ENCODE data around the gene SSU72.
A peak's percentile ranks its signal among the peaks of the same experiment; 100 is the strongest.

DNA sequence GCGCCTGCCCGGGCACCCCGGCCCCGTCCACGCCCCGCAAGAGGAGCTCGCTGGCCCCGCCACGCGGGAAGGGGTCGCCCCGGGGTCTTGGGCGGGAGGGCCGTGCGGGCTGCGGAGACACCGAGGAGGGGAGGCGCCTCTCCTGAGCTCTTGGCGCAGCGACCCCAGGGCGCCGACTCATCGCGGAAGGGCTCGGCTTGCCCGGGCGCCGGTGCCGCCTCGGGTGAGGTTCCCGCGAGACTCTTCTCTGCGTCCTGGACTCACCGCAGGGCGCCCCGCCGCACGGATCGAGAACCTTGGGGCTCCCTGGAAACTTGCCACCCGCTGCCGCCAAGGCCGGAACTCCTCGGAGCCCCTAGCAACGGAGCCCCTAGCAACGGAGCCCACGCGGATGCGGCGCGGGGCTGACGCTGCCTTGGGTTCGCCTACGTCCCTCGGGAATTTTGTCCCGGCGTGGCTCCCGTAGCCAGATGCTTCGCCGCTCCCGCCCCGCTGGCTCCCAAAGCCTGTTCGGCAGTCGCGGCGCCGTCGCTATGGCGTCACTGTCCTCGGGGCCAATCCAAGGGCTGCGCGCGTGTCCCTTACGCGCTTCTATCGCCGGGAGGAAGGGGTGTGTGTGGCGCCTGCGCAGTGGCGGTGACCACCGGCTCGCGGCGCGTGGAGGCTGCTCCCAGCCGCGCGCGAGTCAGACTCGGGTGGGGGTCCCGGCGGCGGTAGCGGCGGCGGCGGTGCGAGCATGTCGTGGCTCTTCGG, 63.0 kb downstream of the SSU72 start, which contains the start of gene ATAD3A:
- TF ChIP-seq CTCF (IDR thresholded peaks at IDR 0.05) (peak in 1 of 6 experiments; percentile 18), POLR2A (IDR thresholded peaks at IDR 0.05) (peak in 1 of 2 donors; percentile 69)
